CD14-positive monocyte (primary cell): ENCODE results near the gene IGFBP6. TPM values are rescaled to one million over a fixed set of nuclear protein-coding genes. Genes with fewer than 3 reads are reported as not detected.

Source experiments
- DNase-seq, 3 donors: peaks; one replicate each; pipeline ENCODE4 v3.0.0-alpha.2; 2011 to 2022
- H2AFZ ChIP-seq: 2 replicates; pipeline ENCODE4 v1.6.0; 2012; ENCODE audit warnings: mild to moderate bottlenecking, low read depth, low read length, inconsistent platforms; ENCODE audit not compliant: insufficient read depth, poor library complexity, severe bottlenecking
- H3K27ac ChIP-seq, 2 donors: 1 replicate in 1 of 2; 2 replicates in 1 of 2; pipeline ENCODE4 v1.5.1; 2012 to 2013; ENCODE audit warnings: low read length in 2 of 2, control low read depth in 1 of 2, inconsistent platforms in 1 of 2, low read depth in 1 of 2, mild to moderate bottlenecking in 1 of 2
- H3K27me3 ChIP-seq, 2 donors: one replicate each; pipeline versions ENCODE4 v1.6.0 to v1.6.1; 2011 to 2013; ENCODE audit warnings: low read length in 2 of 2; ENCODE audit not compliant: control insufficient read depth in 2 of 2, insufficient read depth in 2 of 2
- H3K36me3 ChIP-seq, 2 donors: replicated peaks in 1 of 2; 1 replicate in 1 of 2; 2 replicates in 1 of 2; pipeline versions ENCODE4 v1.5.1 to v1.6.1; 2012 to 2013; ENCODE audit warnings: low read length in 2 of 2, control low read depth in 1 of 2, inconsistent platforms in 1 of 2, mild to moderate bottlenecking in 1 of 2; ENCODE audit not compliant: insufficient read depth in 2 of 2, control insufficient read depth in 1 of 2
- H3K4me1 ChIP-seq, 2 donors: 1 replicate in 1 of 2; 2 replicates in 1 of 2; pipeline versions ENCODE4 v1.5.1 to v1.6.1; 2012 to 2013; ENCODE audit warnings: low read length in 2 of 2, control low read depth in 1 of 2, inconsistent platforms in 1 of 2, mild to moderate bottlenecking in 1 of 2, moderate library complexity in 1 of 2; ENCODE audit not compliant: insufficient read depth in 2 of 2, control insufficient read depth in 1 of 2
- H3K4me2 ChIP-seq: replicated peaks from 2 replicates; pipeline ENCODE3; 2012; ENCODE audit warnings: low read length, moderate library complexity, mild to moderate bottlenecking; ENCODE audit not compliant: poor library complexity, severe bottlenecking; ENCODE audit errors: extremely low read depth
- H3K4me3 ChIP-seq, 3 experiments: fragments of 200-600 bp in 1 of 3; sonication (generic) in 1 of 3; replicated peaks in 1 of 3; 1 replicate in 2 of 3; 2 replicates in 1 of 3; pipeline ENCODE4 v1.5.1; 2011 to 2013; ENCODE audit warnings: low read length in 3 of 3, mild to moderate bottlenecking in 3 of 3, control low read depth in 2 of 3, low read depth in 2 of 3, inconsistent platforms in 1 of 3, moderate library complexity in 1 of 3
- H3K79me2 ChIP-seq: 2 replicates; pipeline ENCODE4 v1.6.0; 2012; ENCODE audit warnings: mild to moderate bottlenecking, control low read depth, inconsistent platforms, low read length, moderate library complexity; ENCODE audit not compliant: insufficient read depth
- H3K9ac ChIP-seq: 2 replicates; pipeline ENCODE4 v1.6.0; 2017; ENCODE audit warnings: low read length, mild to moderate bottlenecking; ENCODE audit not compliant: insufficient read depth, poor library complexity, severe bottlenecking
- H3K9me3 ChIP-seq, 2 donors: replicated peaks in 1 of 2; 1 replicate in 1 of 2; 2 replicates in 1 of 2; pipeline versions ENCODE4 v1.5.1 to v1.6.1; 2012 to 2013; ENCODE audit warnings: low read length in 2 of 2, control low read depth in 1 of 2; ENCODE audit not compliant: control insufficient read depth in 1 of 2, insufficient read depth in 1 of 2
- H4K20me1 ChIP-seq: 2 replicates; pipeline ENCODE4 v1.6.0; 2012; ENCODE audit warnings: mild to moderate bottlenecking, low read length, control low read depth, moderate library complexity; ENCODE audit not compliant: insufficient read depth
- H3K27ac Mint-ChIP-seq, 7 donors: one replicate each; pipeline ENCODE4 v1.8.0; 2020; ENCODE audit warnings: mild to moderate bottlenecking in 7 of 7, mixed read lengths in 7 of 7, moderate library complexity in 6 of 7, inconsistent platforms in 2 of 7
- H3K27me3 Mint-ChIP-seq, 3 donors: one replicate each; pipeline ENCODE4 v1.8.0; 2021 to 2022; ENCODE audit warnings: low read depth in 3 of 3, mild to moderate bottlenecking in 3 of 3, mixed read lengths in 3 of 3, moderate library complexity in 3 of 3, inconsistent platforms in 1 of 3
- H3K36me3 Mint-ChIP-seq, 2 donors: one replicate each; pipeline ENCODE4 v1.8.0; 2020; ENCODE audit warnings: mixed read lengths in 2 of 2, inconsistent platforms in 1 of 2, mild to moderate bottlenecking in 1 of 2
- H3K4me1 Mint-ChIP-seq: one replicate; pipeline ENCODE4 v1.8.0; 2020; ENCODE audit warnings: mild to moderate bottlenecking, mixed read lengths
- H3K4me3 Mint-ChIP-seq, 2 donors: one replicate each; pipeline ENCODE4 v1.8.0; 2020; ENCODE audit warnings: mild to moderate bottlenecking in 2 of 2, mixed read lengths in 2 of 2, moderate library complexity in 1 of 2
- H3K9me3 Mint-ChIP-seq, 7 donors: one replicate each; pipeline ENCODE4 v1.8.0; 2020 to 2022; ENCODE audit warnings: mixed read lengths in 7 of 7, mild to moderate bottlenecking in 6 of 7, moderate library complexity in 6 of 7, inconsistent platforms in 2 of 7
- WGBS: methylation state at CpG from one replicate; pipeline ENCODE4 v1.1.5; 2013; ENCODE audit warnings: missing lambda C conversion rate; ENCODE audit not compliant: insufficient coverage; 5-methylcytosine and 5-hydroxymethylcytosine counted together
- intact Hi-C, 2 donors: fragments of 100-400 bp; cut with micrococcal nuclease; formaldehyde crosslinking; loops; one replicate each; pipeline versions ENCODE4 v1.15.0 to v1.15.1; 2023
- polyA plus RNA-seq, 3 donors: library from polyadenylated mRNA; depleted of rRNA in 1 of 3; unstranded in 2 of 3; stranded (reverse) in 1 of 3; fragments of 300-500 nt in 2 of 3; fragments of >200 nt in 1 of 3; fragmentation: Illumina TruSeq in 2 of 3; gene quantifications; 1 replicate in 2 of 3; 2 replicates in 1 of 3; pipeline ENCODE4 v1.2.3, GENCODE V29; 2012 to 2021
- TF ChIP-seq, protein P1 (sequence below): fragments of 200-600 bp; IDR thresholded peaks from one replicate; pipeline ENCODE4 v1.8.0; 2022; ENCODE audit warnings: antibody characterized with exemption, mild to moderate bottlenecking

Gene IGFBP6
- polyA plus RNA-seq, 3 donors, result 0.20 TPM; not detected in 2

DNA sequence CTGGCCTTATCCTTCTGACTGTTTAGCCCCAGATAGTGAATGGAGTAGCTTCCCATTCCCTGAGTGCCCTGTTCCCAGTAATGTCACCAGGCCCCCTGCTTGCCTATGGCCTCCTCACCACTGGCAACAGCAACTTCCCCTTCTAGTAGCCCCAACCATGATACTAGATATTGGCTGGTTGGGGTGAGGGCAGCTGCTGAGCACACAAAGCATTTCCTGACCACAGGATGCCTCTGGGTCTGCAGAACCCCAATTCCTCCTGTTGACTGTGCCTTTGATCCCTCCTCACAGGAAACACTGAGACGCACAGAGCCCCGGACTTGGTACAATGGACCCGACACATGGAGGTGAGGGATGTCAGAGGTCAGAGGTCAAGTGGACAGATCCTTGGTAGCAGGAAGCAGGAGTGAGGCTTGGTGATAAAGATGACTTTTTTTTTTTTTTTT is 6.4 kb downstream of the IGFBP6 start:
- intact Hi-C loops, result loop anchor here in 1 of 2 donors (5.0 kb wide), 1 partner anchor 37 kb away; no protein-coding TSS in a partner anchor
- peaks cover 6 to 11% (median 7%) of the 10 kb centered on the region in 3 donors for H3K27me3 Mint-ChIP-seq

DNA sequence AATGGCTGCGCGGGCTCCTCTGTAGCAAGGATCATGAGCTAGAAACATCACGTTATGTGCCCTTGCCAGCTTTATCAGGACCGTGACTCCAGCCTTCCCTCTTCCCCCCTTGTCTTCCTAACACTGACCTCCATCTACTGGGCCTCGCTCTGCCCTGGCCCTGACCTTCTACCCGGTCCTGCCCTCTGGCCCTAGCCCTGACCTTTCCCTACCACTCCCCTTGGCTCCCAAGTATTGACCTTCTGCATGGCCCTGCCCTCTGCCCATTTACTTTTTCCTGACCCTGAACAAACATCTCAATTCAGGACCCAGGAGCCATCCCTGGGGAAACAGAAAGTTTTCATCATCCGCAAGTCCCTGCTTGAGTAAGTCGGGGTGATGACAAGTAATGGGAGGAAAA is 7.8 kb downstream of the IGFBP6 start:
- no peaks in the 10 kb centered on the region for H3K79me2 ChIP-seq
- H3K36me3 ChIP-seq, result no peaks in the 10 kb centered on the region
- intact Hi-C loops, result no loop called here
- Mint-ChIP-seq H3K27me3 (peaks cover 0 to 5% (median 2%) of the 10 kb centered on the region in 3 donors), H3K4me1 (peaks cover 26% of the 10 kb centered on the region), H3K9me3 (no peaks in the 10 kb centered on the region), H3K4me3 (no peak overlapping the region), H3K27ac (no peak overlapping the region), H3K36me3 (no peaks in the 10 kb centered on the region)
- H3K27me3 ChIP-seq, result no peaks in the 10 kb centered on the region
- no peak overlapping the region for H2AFZ ChIP-seq
- DNase-seq, result no peak
- H3K9ac ChIP-seq, result no peak overlapping the region
- H3K4me1 ChIP-seq, result peaks cover 24 to 27% of the 10 kb centered on the region in 2 donors
- no peak overlapping the region for H3K27ac ChIP-seq
- H3K9me3 ChIP-seq, result no peaks in the 10 kb centered on the region
- TF ChIP-seq, protein P1, sequence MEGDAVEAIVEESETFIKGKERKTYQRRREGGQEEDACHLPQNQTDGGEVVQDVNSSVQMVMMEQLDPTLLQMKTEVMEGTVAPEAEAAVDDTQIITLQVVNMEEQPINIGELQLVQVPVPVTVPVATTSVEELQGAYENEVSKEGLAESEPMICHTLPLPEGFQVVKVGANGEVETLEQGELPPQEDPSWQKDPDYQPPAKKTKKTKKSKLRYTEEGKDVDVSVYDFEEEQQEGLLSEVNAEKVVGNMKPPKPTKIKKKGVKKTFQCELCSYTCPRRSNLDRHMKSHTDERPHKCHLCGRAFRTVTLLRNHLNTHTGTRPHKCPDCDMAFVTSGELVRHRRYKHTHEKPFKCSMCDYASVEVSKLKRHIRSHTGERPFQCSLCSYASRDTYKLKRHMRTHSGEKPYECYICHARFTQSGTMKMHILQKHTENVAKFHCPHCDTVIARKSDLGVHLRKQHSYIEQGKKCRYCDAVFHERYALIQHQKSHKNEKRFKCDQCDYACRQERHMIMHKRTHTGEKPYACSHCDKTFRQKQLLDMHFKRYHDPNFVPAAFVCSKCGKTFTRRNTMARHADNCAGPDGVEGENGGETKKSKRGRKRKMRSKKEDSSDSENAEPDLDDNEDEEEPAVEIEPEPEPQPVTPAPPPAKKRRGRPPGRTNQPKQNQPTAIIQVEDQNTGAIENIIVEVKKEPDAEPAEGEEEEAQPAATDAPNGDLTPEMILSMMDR, result no peak
- H4K20me1 ChIP-seq, result no peaks in the 10 kb centered on the region
- H3K4me3 ChIP-seq, result no peak overlapping the region
- H3K4me2 ChIP-seq, result no peak overlapping the region
- WGBS, result 97% methylated on average over 6 of the region's 8 CpGs

More for the DNA sequence above, 6.4 kb downstream of the IGFBP6 start:
- Mint-ChIP-seq H3K9me3 (no peaks in the 10 kb centered on the region), H3K4me1 (peaks cover 32% of the 10 kb centered on the region), H3K27ac (peak overlapping the region in 3 of 7 donors; percentile 7 to 53 (median 21)), H3K4me3 (peak overlapping the region in 1 of 2 donors; percentile 16), H3K36me3 (peaks cover 0 to 1% of the 10 kb centered on the region in 2 donors)
- H3K27ac ChIP-seq, result peak overlapping the region in 1 of 2 donors; percentile 26
- H3K27me3 ChIP-seq, result peaks cover 1 to 2% of the 10 kb centered on the region in 2 donors
- no peaks in the 10 kb centered on the region for H3K79me2 ChIP-seq
- TF ChIP-seq, protein P1, result no peak
- peaks cover 30 to 32% of the 10 kb centered on the region in 2 donors for H3K4me1 ChIP-seq
- H3K4me2 ChIP-seq, result no peak overlapping the region
- no peaks in the 10 kb centered on the region for H4K20me1 ChIP-seq
- H3K36me3 ChIP-seq, result no peaks in the 10 kb centered on the region
- peak in 2 of 3 donors; percentile 71 to 78 for DNase-seq
- no peak overlapping the region for H2AFZ ChIP-seq
- no peak overlapping the region for H3K9ac ChIP-seq
- no peaks in the 10 kb centered on the region for H3K9me3 ChIP-seq
- no CpG with 5 or more reads among the region's 3 CpGs for WGBS
- H3K4me3 ChIP-seq, result no peak overlapping the region
